HCT116 (cell line): ENCODE measurements around the gene TTLL5.

Source experiments
- CEBPB ChIP-seq: IDR thresholded peaks from 2 replicates; pipeline ENCODE4 v1.6.1; 2012; ENCODE audit warnings: low read depth
- JUND ChIP-seq: IDR thresholded peaks from 2 replicates; pipeline ENCODE4 v1.6.1; 2012
- POLR2A ChIP-seq: IDR thresholded peaks from 2 replicates; pipeline ENCODE4 v1.7.0; 2011; ENCODE audit warnings: borderline replicate concordance; ENCODE audit not compliant: insufficient read depth, insufficient read length; ENCODE audit errors: extremely low read depth
- POLR2AphosphoS5 ChIP-seq: IDR thresholded peaks from 2 replicates; pipeline ENCODE4 v1.6.1; 2011; ENCODE audit warnings: mild to moderate bottlenecking, low read depth, low read length, moderate library complexity

- TF ChIP-seq CEBPB (no peak), JUND (no peak), POLR2A (no peak), POLR2AphosphoS5 (no peak)
These were observed 188.4 kb downstream of the TTLL5 start for GRCh38 chr14:75849300-75849895.
